ENCODE measurements around the gene TXNL1. TPM values are rescaled to one million over a fixed set of nuclear protein-coding genes. Genes with fewer than 3 reads are reported as not detected.

The TXNL1 gene
- total and polyA plus RNA-seq, 4 experiments from 2014 or later = 41.1 to 52.9 (median 41.8) TPM

GRCh38 chr18:56645415-56646016 is 7.1 kb upstream of the TXNL1 start:
- peaks cover 5% of the 10 kb centered on the region for H3K4me1 ChIP-seq (ENCODE audit: insufficient read depth, low read length)
- peak in 4 of 5 donors; percentile 23 to 39 (median 29) for DNase-seq
- Mint-ChIP-seq H3K4me1 (peaks cover 2 to 16% (median 10%) of the 10 kb centered on the region in 4 donors), H3K9me3 (no peaks in the 10 kb centered on the region), H3K27me3 (no peaks in the 10 kb centered on the region), H3K27ac (no peak overlapping the region), H3K36me3 (no peaks in the 10 kb centered on the region), H3K4me3 (no peak overlapping the region)
- no peaks in the 10 kb centered on the region for H3K36me3 ChIP-seq (ENCODE audit: insufficient read depth, low read length)
- no peaks in the 10 kb centered on the region for H3K9me3 ChIP-seq (ENCODE audit: control insufficient read depth in 1 of 2, low read length in 2 of 2)
- no peak overlapping the region for H3K27ac ChIP-seq (ENCODE audit: low read depth, low read length)
- H3K27me3 ChIP-seq (ENCODE audit: insufficient read depth, low read length) = no peaks in the 10 kb centered on the region
- intact Hi-C loops (cut with micrococcal nuclease) = loop anchor here (5.0 kb wide), 1 partner anchor 1477 kb away; no protein-coding TSS in a partner anchor
- ChIA-PET CTCF (ENCODE audit: partially characterized antibody) (interaction anchor here (0.9 to 1.7 kb wide), 4 partner anchors 15 to 63 kb away, joined by 3 to 7 read pairs (median 3); no protein-coding TSS in a partner anchor), POLR2A (ENCODE audit: partially characterized antibody) (interaction anchor here (2.1 kb wide), 1 partner anchor 7 kb away, joined by 12 read pairs; the partner anchor contains the start of gene TXNL1)
- no peak overlapping the region for H3K4me3 ChIP-seq (ENCODE audit: low read length in 2 of 2)

- DNase-seq = no peak
- intact Hi-C loops (cut with micrococcal nuclease) = no loop called here
- Histone ChIP-seq H3K27ac (ENCODE audit: low read depth, low read length) (no peak overlapping the region), H3K4me3 (ENCODE audit: low read length in 2 of 2) (no peak overlapping the region), H3K4me1 (ENCODE audit: insufficient read depth, low read length) (peaks cover 7% of the 10 kb centered on the region), H3K9me3 (ENCODE audit: control insufficient read depth in 1 of 2, low read length in 2 of 2) (no peaks in the 10 kb centered on the region), H3K36me3 (ENCODE audit: insufficient read depth, low read length) (no peaks in the 10 kb centered on the region), H3K27me3 (ENCODE audit: insufficient read depth, low read length) (no peaks in the 10 kb centered on the region)
- POLR2A ChIA-PET (ENCODE audit: partially characterized antibody) = no interaction called here
- CTCF ChIA-PET (ENCODE audit: partially characterized antibody) = interaction anchor here (1.1 to 1.2 kb wide), 2 partner anchors 19 to 27 kb away, joined by 3 to 4 read pairs; no protein-coding TSS in a partner anchor
- Mint-ChIP-seq H3K4me1 (peaks cover 11 to 27% (median 18%) of the 10 kb centered on the region in 4 donors), H3K27ac (no peak overlapping the region), H3K27me3 (no peaks in the 10 kb centered on the region), H3K9me3 (no peaks in the 10 kb centered on the region), H3K36me3 (peaks cover 0 to 6% of the 10 kb centered on the region in 2 donors), H3K4me3 (no peak overlapping the region)
These were observed 5.0 kb upstream of the TXNL1 start for GRCh38 chr18:56643381-56643780.

- POLR2A ChIA-PET (ENCODE audit: partially characterized antibody) = interaction anchor here (1.4 kb wide), 1 partner anchor 10 kb away, joined by 10 read pairs; the partner anchor contains the start of gene WDR7
- intact Hi-C loops (cut with micrococcal nuclease) = no loop called here
- H3K4me3 Mint-ChIP-seq = no peak overlapping the region
- H3K36me3 Mint-ChIP-seq = peaks cover 0 to 15% of the 10 kb centered on the region in 2 donors
- CTCF ChIA-PET (ENCODE audit: partially characterized antibody) = interaction anchor here (1.5 to 1.6 kb wide), 2 partner anchors 9 to 67 kb away, joined by 4 to 11 read pairs; partner anchors contain the start of gene WDR7
- Histone ChIP-seq H3K36me3 (ENCODE audit: insufficient read depth, low read length) (no peaks in the 10 kb centered on the region), H3K9me3 (ENCODE audit: control insufficient read depth in 1 of 2, low read length in 2 of 2) (no peaks in the 10 kb centered on the region), H3K4me3 (ENCODE audit: low read length in 2 of 2) (no peak overlapping the region), H3K4me1 (ENCODE audit: insufficient read depth, low read length) (peaks cover 16% of the 10 kb centered on the region), H3K27ac (ENCODE audit: low read depth, low read length) (no peak overlapping the region), H3K27me3 (ENCODE audit: insufficient read depth, low read length) (no peaks in the 10 kb centered on the region)
- peak overlapping the region in 2 of 7 donors; percentile 51 to 81 for H3K27ac Mint-ChIP-seq
- H3K4me1 Mint-ChIP-seq = peaks cover 15 to 35% (median 23%) of the 10 kb centered on the region in 4 donors
- no peaks in the 10 kb centered on the region for H3K9me3 Mint-ChIP-seq
- H3K27me3 Mint-ChIP-seq = no peaks in the 10 kb centered on the region
- no peak for DNase-seq
These were observed 3.4 kb upstream of the TXNL1 start for GRCh38 chr18:56641714-56642337.

- POLR2A ChIA-PET (ENCODE audit: partially characterized antibody) = interaction anchor here (3.0 kb wide), 1 partner anchor 11 kb away, joined by 47 read pairs; the partner anchor contains the start of gene WDR7
- H3K36me3 ChIP-seq (ENCODE audit: insufficient read depth, low read length) = no peaks in the 10 kb centered on the region
- H3K36me3 Mint-ChIP-seq = peaks cover 0 to 20% of the 10 kb centered on the region in 2 donors
These were observed 1.2 kb upstream of the TXNL1 start for GRCh38 chr18:56639571-56639970.

GRCh38 chr18:56639104-56639381 is 651 bp upstream of the TXNL1 start:
- ChIA-PET POLR2A (ENCODE audit: partially characterized antibody) (interaction anchor here (1.3 to 3.0 kb wide), 2 partner anchors 12 to 41 kb away, joined by 3 to 47 read pairs; partner anchors contain the start of gene WDR7), CTCF (ENCODE audit: partially characterized antibody) (interaction anchor here (1.5 to 2.5 kb wide), 3 partner anchors 8 to 70 kb away, joined by 6 to 21 read pairs (median 6); partner anchors contain the start of gene WDR7)
- Histone ChIP-seq H3K27ac (ENCODE audit: low read depth, low read length) (peak overlapping the region; percentile 80), H3K36me3 (ENCODE audit: insufficient read depth, low read length) (no peaks in the 10 kb centered on the region), H3K4me1 (ENCODE audit: insufficient read depth, low read length) (peaks cover 41% of the 10 kb centered on the region), H3K4me3 (ENCODE audit: low read length in 2 of 2) (peak overlapping the region; percentile 45 to 64), H3K9me3 (ENCODE audit: control insufficient read depth in 1 of 2, low read length in 2 of 2) (no peaks in the 10 kb centered on the region), H3K27me3 (ENCODE audit: insufficient read depth, low read length) (no peaks in the 10 kb centered on the region)
- peak in 1 of 5 donors; percentile 7 for DNase-seq
- peak overlapping the region; percentile 95 to 100 (median 99) for H3K4me3 Mint-ChIP-seq
- H3K36me3 Mint-ChIP-seq = peaks cover 0 to 23% of the 10 kb centered on the region in 2 donors
- intact Hi-C loops (cut with micrococcal nuclease) = loop anchor here (5.0 kb wide), 1 partner anchor 68 kb away; no protein-coding TSS in a partner anchor
- peaks cover 35 to 51% (median 43%) of the 10 kb centered on the region in 4 donors for H3K4me1 Mint-ChIP-seq
- H3K9me3 Mint-ChIP-seq = no peaks in the 10 kb centered on the region
- peak overlapping the region; percentile 89 to 99 (median 98) for H3K27ac Mint-ChIP-seq
- no peaks in the 10 kb centered on the region for H3K27me3 Mint-ChIP-seq

More at GRCh38 chr18:56639571-56639970, 1.2 kb upstream of the TXNL1 start:
- Histone ChIP-seq H3K9me3 (ENCODE audit: control insufficient read depth in 1 of 2, low read length in 2 of 2) (no peaks in the 10 kb centered on the region), H3K4me1 (ENCODE audit: insufficient read depth, low read length) (peaks cover 38% of the 10 kb centered on the region), H3K27ac (ENCODE audit: low read depth, low read length) (no peak overlapping the region), H3K27me3 (ENCODE audit: insufficient read depth, low read length) (no peaks in the 10 kb centered on the region), H3K4me3 (ENCODE audit: low read length in 2 of 2) (peak overlapping the region in 1 of 2 donors; percentile 64)
- DNase-seq = no peak
- peaks cover 31 to 46% (median 39%) of the 10 kb centered on the region in 4 donors for H3K4me1 Mint-ChIP-seq
- CTCF ChIA-PET (ENCODE audit: partially characterized antibody) = interaction anchor here (1.5 to 2.5 kb wide), 2 partner anchors 12 to 69 kb away, joined by 6 to 21 read pairs; partner anchors contain the start of gene WDR7
- H3K27ac Mint-ChIP-seq = peak overlapping the region; percentile 89 to 99 (median 98)
- H3K27me3 Mint-ChIP-seq = no peaks in the 10 kb centered on the region
- H3K9me3 Mint-ChIP-seq = no peaks in the 10 kb centered on the region
- peak overlapping the region in 7 of 8 donors; percentile 65 to 100 (median 99) for H3K4me3 Mint-ChIP-seq
- intact Hi-C loops (cut with micrococcal nuclease) = loop anchor here (5.0 kb wide), 1 partner anchor 68 kb away; no protein-coding TSS in a partner anchor

GRCh38 chr18:56637711-56638231 is 621 bp downstream of the TXNL1 start:
- peaks cover 3 to 28% of the 10 kb centered on the region in 2 donors for H3K36me3 Mint-ChIP-seq
- Histone ChIP-seq H3K4me1 (ENCODE audit: insufficient read depth, low read length) (peaks cover 42% of the 10 kb centered on the region), H3K9me3 (ENCODE audit: control insufficient read depth in 1 of 2, low read length in 2 of 2) (no peaks in the 10 kb centered on the region), H3K36me3 (ENCODE audit: insufficient read depth, low read length) (no peaks in the 10 kb centered on the region), H3K4me3 (ENCODE audit: low read length in 2 of 2) (peak overlapping the region; percentile 64 to 93), H3K27me3 (ENCODE audit: insufficient read depth, low read length) (no peaks in the 10 kb centered on the region), H3K27ac (ENCODE audit: low read depth, low read length) (peak overlapping the region; percentile 80)
- peak overlapping the region; percentile 89 to 99 (median 98) for H3K27ac Mint-ChIP-seq
- CTCF ChIA-PET (ENCODE audit: partially characterized antibody) = interaction anchor here (1.0 to 2.2 kb wide), 5 partner anchors 10 to 74 kb away, joined by 3 to 6 read pairs (median 4); no protein-coding TSS in a partner anchor
- H3K27me3 Mint-ChIP-seq = no peaks in the 10 kb centered on the region
- DNase-seq = peak in 2 of 5 donors; percentile 4 to 47
- H3K4me1 Mint-ChIP-seq = peaks cover 39 to 57% (median 48%) of the 10 kb centered on the region in 4 donors
- intact Hi-C loops (cut with micrococcal nuclease) = loop anchor here (1.0 to 5.0 kb wide), 4 partner anchors 14 to 993 kb away; partner anchors contain the start of genes NARS1 and WDR7
- H3K4me3 Mint-ChIP-seq = peak overlapping the region; percentile 95 to 100 (median 99)
- H3K9me3 Mint-ChIP-seq = no peaks in the 10 kb centered on the region
- POLR2A ChIA-PET (ENCODE audit: partially characterized antibody) = interaction anchor here (1.1 to 3.0 kb wide), 5 partner anchors 9 to 42 kb away, joined by 3 to 47 read pairs (median 6); partner anchors contain the start of gene WDR7
